T-cell (primary cell): ENCODE data around the gene MCM3AP. TPM values are rescaled to one million over a fixed set of nuclear protein-coding genes. Genes with fewer than 3 reads are reported as not detected.
"Not testable (repeated sequence)": the region's sequence is repeated elsewhere in the genome, so short reads cannot be mapped to it uniquely, and the experiment has no call there.

ENCODE experiments used
- ATAC-seq, 4 experiments: fragments of 200-7000 bp in 3 of 4; fragments of 150-1000 bp in 1 of 4; cut with Tn5 transposase; replicated peaks in 1 of 4; 1 replicate in 3 of 4; 2 replicates in 1 of 4; pipeline ENCODE4 v1.10.0; 2021; ENCODE audit warnings: moderate library complexity in 3 of 4, mild to moderate bottlenecking in 2 of 4, moderate number of reproducible peaks in 1 of 4
- CTCF ChIA-PET, 2 donors: fragments of 300-600 bp; sonication (Branson Sonifier 250); formaldehyde crosslinking; loops; one replicate each; lab custom pipeline; 2022; ENCODE audit warnings: antibody characterized with exemption in 2 of 2; lab: Charles Lee
- POLR2A ChIA-PET, 2 donors: fragments of 300-600 bp; sonication (Branson Sonifier 250); formaldehyde crosslinking; loops; one replicate each; lab custom pipeline; 2022; ENCODE audit warnings: antibody characterized with exemption in 2 of 2; lab: Charles Lee
- DNase-seq, 35 experiments: peaks; one replicate each; pipeline versions ENCODE4 v3.0.0 to v3.0.0-alpha.2; 2013 to 2023
- H3K27ac ChIP-seq: one replicate; pipeline ENCODE4 v1.5.1; 2013; ENCODE audit warnings: low read length
- H3K27me3 ChIP-seq, 2 experiments: replicated peaks in 1 of 2; 1 replicate in 1 of 2; 2 replicates in 1 of 2; pipeline versions ENCODE4 v1.6.1 to v1.7.0; 2013; ENCODE audit warnings: low read length in 1 of 2, mixed read lengths in 1 of 2; ENCODE audit not compliant: control insufficient read depth in 2 of 2, insufficient read depth in 2 of 2; ENCODE audit errors: extremely low read depth in 1 of 2
- H3K36me3 ChIP-seq, 2 donors: 1 replicate in 1 of 2; 2 replicates in 1 of 2; pipeline versions ENCODE4 v1.6.1 to v1.7.0; 2013; ENCODE audit warnings: low read length in 1 of 2; ENCODE audit not compliant: control insufficient read depth in 2 of 2, insufficient read depth in 1 of 2; ENCODE audit errors: extremely low read depth in 1 of 2
- H3K4me1 ChIP-seq, 2 experiments: 1 replicate in 1 of 2; 2 replicates in 1 of 2; pipeline versions ENCODE4 v1.6.1 to v1.7.0; 2013; ENCODE audit warnings: low read length in 2 of 2, mixed read lengths in 1 of 2; ENCODE audit not compliant: insufficient read depth in 2 of 2, control insufficient read depth in 1 of 2; ENCODE audit errors: extremely low read depth in 1 of 2
- H3K4me3 ChIP-seq, 2 donors: 1 replicate in 1 of 2; 2 replicates in 1 of 2; pipeline versions ENCODE4 v1.5.1 to v1.7.0; 2013; ENCODE audit warnings: mild to moderate bottlenecking in 2 of 2, low read length in 1 of 2, moderate library complexity in 1 of 2; ENCODE audit not compliant: control insufficient read depth in 1 of 2; ENCODE audit errors: extremely low read depth in 1 of 2
- H3K9me3 ChIP-seq: 2 replicates; pipeline ENCODE4 v1.7.0; 2013
- H3K27ac Mint-ChIP-seq, 2 donors: one replicate each; pipeline ENCODE4 v1.8.0; 2020 to 2021; ENCODE audit warnings: mild to moderate bottlenecking in 2 of 2, mixed read lengths in 2 of 2
- H3K27me3 Mint-ChIP-seq, 2 donors: one replicate each; pipeline ENCODE4 v1.8.0; 2021 to 2022; ENCODE audit warnings: mixed read lengths in 2 of 2
- H3K36me3 Mint-ChIP-seq: one replicate; pipeline ENCODE4 v1.8.0; 2021; ENCODE audit warnings: mixed read lengths
- H3K4me1 Mint-ChIP-seq, 3 donors: one replicate each; pipeline ENCODE4 v1.8.0; 2020 to 2022; ENCODE audit warnings: mixed read lengths in 3 of 3, mild to moderate bottlenecking in 1 of 3
- H3K4me3 Mint-ChIP-seq, 3 donors: one replicate each; pipeline ENCODE4 v1.8.0; 2020 to 2022; ENCODE audit warnings: mild to moderate bottlenecking in 3 of 3, mixed read lengths in 3 of 3, moderate library complexity in 3 of 3
- H3K9me3 Mint-ChIP-seq, 3 donors: one replicate each; pipeline ENCODE4 v1.8.0; 2020 to 2022; ENCODE audit warnings: mixed read lengths in 3 of 3
- WGBS: methylation state at CpG from one replicate; pipeline ENCODE4 v1.1.5; 2013; ENCODE audit warnings: missing lambda C conversion rate; ENCODE audit not compliant: insufficient coverage; 5-methylcytosine and 5-hydroxymethylcytosine counted together
- total RNA-seq, 35 experiments: library from RNA in 6 of 35; stranded (reverse) in 6 of 35; fragments of 120-200 nt in 1 of 35; gene quantifications; one replicate each; pipeline versions ENCODE4 v1.2.1 to v1.2.4 and lab custom pipeline; 2013 to 2026

Gene MCM3AP
- total RNA-seq, 5 donors from 2014 or later (not counting 1 experiment from before 2014, with no cell fraction given): 126 to 180 (median 166) TPM

DNA sequence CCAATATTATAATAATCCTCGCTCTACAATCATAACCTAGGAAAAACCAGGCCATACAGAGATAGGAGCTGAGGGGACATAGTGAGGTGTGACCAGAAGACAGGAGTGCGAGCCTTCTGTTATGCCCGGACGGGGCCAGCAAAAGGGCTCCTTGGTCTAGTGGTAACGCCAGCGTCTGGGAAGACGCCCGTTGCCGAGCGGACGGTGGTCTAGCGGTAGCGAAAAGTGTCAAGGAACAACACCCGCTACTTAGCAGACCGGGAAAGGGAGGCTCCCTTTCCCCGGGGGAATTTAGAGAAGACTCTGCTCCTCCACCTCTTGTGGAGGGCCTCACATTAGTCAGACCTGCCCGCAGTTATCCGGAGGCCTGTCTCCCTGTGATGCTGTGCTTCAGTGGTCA is 61.8 kb downstream of the MCM3AP start:
- WGBS: 97% methylated on average over 15 of the region's 18 CpGs

DNA sequence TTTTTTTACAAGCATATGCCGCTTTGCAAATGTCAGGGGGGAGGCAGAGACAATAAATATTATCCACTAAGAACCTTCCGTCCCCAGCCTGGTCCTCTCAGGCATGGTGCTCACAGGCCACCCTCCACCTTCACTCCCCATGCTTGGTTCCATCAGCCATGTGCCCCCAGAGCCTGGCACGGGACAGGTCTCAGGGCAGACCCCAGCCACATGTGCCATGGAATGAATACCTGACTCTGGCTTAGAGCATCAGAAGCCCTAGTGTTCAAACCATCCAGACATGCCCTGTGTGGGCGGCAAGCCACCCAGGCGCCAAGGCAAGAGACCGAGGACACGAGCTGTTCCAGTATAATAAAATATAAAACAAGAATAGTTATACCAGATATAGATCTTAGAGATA is 62.2 kb downstream of the MCM3AP start:
- no peak overlapping the region for H3K4me3 Mint-ChIP-seq
- ChIA-PET CTCF (no interaction called here), POLR2A (no interaction called here)
- H3K4me3 ChIP-seq: no peak overlapping the region
- peaks cover 0 to 20% of the 10 kb centered on the region in 2 experiments for H3K4me1 ChIP-seq
- peaks cover 33% of the 10 kb centered on the region for H3K36me3 Mint-ChIP-seq
- WGBS: 100% methylated on average over 2 of the region's 7 CpGs
- H3K4me1 Mint-ChIP-seq: peaks cover 25 to 33% (median 25%) of the 10 kb centered on the region in 3 donors
- peaks cover 17 to 28% of the 10 kb centered on the region in 2 donors for H3K36me3 ChIP-seq
- H3K27ac ChIP-seq: no peak overlapping the region
- no peaks in the 10 kb centered on the region for H3K27me3 ChIP-seq
- no peaks in the 10 kb centered on the region for H3K27me3 Mint-ChIP-seq
- ATAC-seq: no peak
- H3K27ac Mint-ChIP-seq: no peak overlapping the region
- no peaks in the 10 kb centered on the region for H3K9me3 Mint-ChIP-seq
- DNase-seq: no peak
- H3K9me3 ChIP-seq: no peaks in the 10 kb centered on the region

More for the DNA sequence above, 61.8 kb downstream of the MCM3AP start:
- CTCF ChIA-PET, DNase-seq, H3K27me3 ChIP-seq, H3K27ac ChIP-seq, H3K27me3 Mint-ChIP-seq, H3K9me3 ChIP-seq, H3K9me3 Mint-ChIP-seq, ATAC-seq, H3K27ac Mint-ChIP-seq, POLR2A ChIA-PET, H3K4me3 Mint-ChIP-seq, H3K4me3 ChIP-seq: not testable (repeated sequence)
- Mint-ChIP-seq H3K36me3 (peaks cover 33% of the 10 kb centered on the region), H3K4me1 (peaks cover 25 to 33% (median 25%) of the 10 kb centered on the region in 3 donors)
- H3K36me3 ChIP-seq: peaks cover 14 to 28% of the 10 kb centered on the region in 2 donors
- peaks cover 0 to 21% of the 10 kb centered on the region in 2 experiments for H3K4me1 ChIP-seq

GRCh38 chr21:46222436-46223116 is 62.8 kb downstream of the MCM3AP start:
- POLR2A ChIA-PET: no interaction called here
- Mint-ChIP-seq H3K9me3 (no peaks in the 10 kb centered on the region), H3K27me3 (no peaks in the 10 kb centered on the region), H3K4me1 (peaks cover 21 to 28% (median 21%) of the 10 kb centered on the region in 3 donors), H3K27ac (no peak overlapping the region), H3K4me3 (no peak overlapping the region), H3K36me3 (peaks cover 33% of the 10 kb centered on the region)
- H3K9me3 ChIP-seq: no peaks in the 10 kb centered on the region
- 76% methylated on average over 6 of the region's 11 CpGs for WGBS
- peaks cover 17 to 28% of the 10 kb centered on the region in 2 donors for H3K36me3 ChIP-seq
- DNase-seq: no peak
- no peak overlapping the region for H3K4me3 ChIP-seq
- no peak overlapping the region for H3K27ac ChIP-seq
- CTCF ChIA-PET: no interaction called here
- ATAC-seq: no peak
- no peaks in the 10 kb centered on the region for H3K27me3 ChIP-seq
- H3K4me1 ChIP-seq: peaks cover 0 to 14% of the 10 kb centered on the region in 2 experiments

DNA sequence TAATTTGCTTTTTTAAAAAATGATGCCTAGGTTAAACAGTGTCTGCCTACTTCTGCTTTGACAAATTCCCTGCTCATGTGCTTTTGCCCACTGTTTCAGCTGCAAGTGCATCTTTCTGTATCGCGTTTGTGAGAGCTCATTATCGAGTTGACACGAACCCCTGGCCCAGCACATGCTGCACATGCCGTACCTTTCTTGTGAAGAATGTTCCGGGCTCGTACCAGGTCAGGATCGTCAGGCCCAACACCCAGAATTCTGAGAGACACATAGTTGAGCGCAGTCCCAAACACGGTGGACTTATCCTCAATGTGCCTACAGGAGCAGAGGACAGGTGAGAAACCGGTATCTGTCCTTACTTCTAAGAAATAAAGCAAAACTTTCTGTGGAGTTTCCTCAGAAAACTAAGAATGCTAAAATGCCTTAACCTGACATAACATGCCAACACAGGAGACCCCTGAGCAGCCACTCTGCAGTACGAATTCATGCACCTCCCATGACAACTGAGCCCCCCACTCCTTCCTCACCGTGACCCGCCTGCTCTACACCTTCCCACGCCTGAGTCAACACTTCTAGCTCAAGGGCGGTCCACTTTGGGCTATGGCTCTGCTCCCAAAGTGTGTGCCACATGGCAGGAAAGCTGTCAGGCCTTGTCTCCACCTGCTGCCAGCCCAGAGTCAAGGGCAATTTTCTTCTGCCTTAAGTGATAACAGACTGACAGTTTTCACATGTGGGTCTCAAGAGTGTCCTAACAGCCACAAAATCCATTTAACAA is 63.6 kb downstream of the MCM3AP start:
- no peak overlapping the region for H3K4me3 Mint-ChIP-seq
- peaks cover 13 to 21% (median 14%) of the 10 kb centered on the region in 3 donors for H3K4me1 Mint-ChIP-seq
- WGBS: 97% methylated on average over 14 of the region's 16 CpGs
- Histone ChIP-seq H3K9me3 (no peaks in the 10 kb centered on the region), H3K4me3 (no peak overlapping the region), H3K36me3 (peaks cover 17 to 28% of the 10 kb centered on the region in 2 donors), H3K4me1 (peaks cover 0 to 6% of the 10 kb centered on the region in 2 experiments), H3K27me3 (no peaks in the 10 kb centered on the region), H3K27ac (no peak overlapping the region)
- POLR2A ChIA-PET: interaction anchor here in 1 of 2 donors (0.6 kb wide), 1 partner anchor 1395 kb away, joined by 4 read pairs; no protein-coding TSS in a partner anchor
- H3K27ac Mint-ChIP-seq: no peak overlapping the region
- CTCF ChIA-PET: no interaction called here
- no peaks in the 10 kb centered on the region for H3K9me3 Mint-ChIP-seq
- no peak for DNase-seq
- no peaks in the 10 kb centered on the region for H3K27me3 Mint-ChIP-seq
- no peak for ATAC-seq
- peaks cover 33% of the 10 kb centered on the region for H3K36me3 Mint-ChIP-seq

DNA sequence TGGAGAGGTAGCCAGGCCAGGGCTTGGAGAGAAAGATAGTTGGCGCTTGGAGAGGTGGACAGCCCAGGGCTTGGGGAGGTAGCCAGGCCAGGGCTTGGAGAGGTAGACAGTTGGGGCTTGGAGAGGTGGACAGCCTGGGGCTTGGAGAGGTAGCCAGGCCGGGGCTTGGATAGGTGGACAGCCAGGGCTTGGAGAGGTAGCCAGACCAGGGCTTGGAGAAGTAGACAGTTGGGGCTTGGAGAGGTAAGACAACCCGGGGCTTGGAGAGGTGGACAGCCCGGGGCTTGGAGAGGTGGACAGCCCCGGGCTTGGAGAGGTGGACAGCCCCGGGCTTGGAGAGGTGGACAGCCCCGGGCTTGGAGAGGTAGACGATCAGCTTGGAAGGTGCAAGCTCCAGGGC is 64.6 kb downstream of the MCM3AP start:
- no peaks in the 10 kb centered on the region for H3K27me3 ChIP-seq
- no peak overlapping the region for H3K4me3 Mint-ChIP-seq
- DNase-seq: no peak
- WGBS: 87% methylated on average over 8 of the region's 8 CpGs
- H3K36me3 Mint-ChIP-seq: peaks cover 32% of the 10 kb centered on the region
- ChIA-PET CTCF (interaction anchor here in 1 of 2 donors (0.5 kb wide), 1 partner anchor 256 kb away, joined by 4 read pairs; no protein-coding TSS in a partner anchor), POLR2A (no interaction called here)
- peaks cover 0 to under 1% of the 10 kb centered on the region in 2 experiments for H3K4me1 ChIP-seq
- H3K27ac Mint-ChIP-seq: no peak overlapping the region
- no peaks in the 10 kb centered on the region for H3K9me3 ChIP-seq
- H3K36me3 ChIP-seq: peaks cover 24 to 33% of the 10 kb centered on the region in 2 donors
- no peak overlapping the region for H3K4me3 ChIP-seq
- H3K27ac ChIP-seq: no peak overlapping the region
- no peak for ATAC-seq
- H3K9me3 Mint-ChIP-seq: no peaks in the 10 kb centered on the region
- H3K27me3 Mint-ChIP-seq: no peaks in the 10 kb centered on the region
- peaks cover 3 to 12% (median 5%) of the 10 kb centered on the region in 3 donors for H3K4me1 Mint-ChIP-seq

DNA sequence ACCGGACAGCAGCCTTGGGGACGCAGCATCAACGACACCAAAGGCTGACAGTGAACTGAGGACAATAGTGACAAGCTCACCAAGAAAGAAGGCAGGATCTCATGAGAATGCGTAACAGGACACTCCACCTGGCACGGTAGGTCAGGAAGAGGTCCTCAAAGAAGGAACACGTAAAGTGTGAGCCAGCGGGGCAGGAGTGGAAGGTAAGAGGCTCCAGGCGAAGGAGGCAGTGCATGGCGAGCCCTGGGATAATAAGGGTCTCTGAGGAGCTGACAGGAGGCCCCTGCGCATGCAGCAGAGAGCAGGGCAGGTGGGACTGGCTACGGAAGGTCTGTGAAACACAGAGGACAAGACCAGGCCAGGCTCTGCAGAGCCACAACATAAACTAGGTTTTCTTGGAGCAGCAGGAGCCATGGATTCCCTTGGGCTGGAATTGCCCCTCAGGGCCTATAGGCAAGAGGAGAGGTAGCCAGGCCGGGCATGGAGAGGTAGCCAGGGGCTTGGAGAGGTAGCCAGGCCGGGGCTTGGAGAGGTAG is 65.1 kb downstream of the MCM3AP start:
- H3K9me3 Mint-ChIP-seq: no peaks in the 10 kb centered on the region
- no peak overlapping the region for H3K27ac ChIP-seq
- H3K27ac Mint-ChIP-seq: no peak overlapping the region
- no peaks in the 10 kb centered on the region for H3K4me1 ChIP-seq
- H3K4me3 ChIP-seq: no peak overlapping the region
- peak in 1 of 35 experiments; percentile 7 for DNase-seq
- no peak overlapping the region for H3K4me3 Mint-ChIP-seq
- POLR2A ChIA-PET: no interaction called here
- no peaks in the 10 kb centered on the region for H3K27me3 Mint-ChIP-seq
- H3K9me3 ChIP-seq: no peaks in the 10 kb centered on the region
- H3K4me1 Mint-ChIP-seq: peaks cover 0 to 7% (median 0%) of the 10 kb centered on the region in 3 donors
- WGBS: 89% methylated on average over 13 of the region's 13 CpGs
- no peaks in the 10 kb centered on the region for H3K27me3 ChIP-seq
- H3K36me3 Mint-ChIP-seq: peaks cover 29% of the 10 kb centered on the region
- ATAC-seq: no peak
- H3K36me3 ChIP-seq: peaks cover 24 to 38% of the 10 kb centered on the region in 2 donors
- CTCF ChIA-PET: interaction anchor here in 1 of 2 donors (0.5 kb wide), 1 partner anchor 257 kb away, joined by 4 read pairs; no protein-coding TSS in a partner anchor
